ENCODE results near the gene MRLN.

DNA sequence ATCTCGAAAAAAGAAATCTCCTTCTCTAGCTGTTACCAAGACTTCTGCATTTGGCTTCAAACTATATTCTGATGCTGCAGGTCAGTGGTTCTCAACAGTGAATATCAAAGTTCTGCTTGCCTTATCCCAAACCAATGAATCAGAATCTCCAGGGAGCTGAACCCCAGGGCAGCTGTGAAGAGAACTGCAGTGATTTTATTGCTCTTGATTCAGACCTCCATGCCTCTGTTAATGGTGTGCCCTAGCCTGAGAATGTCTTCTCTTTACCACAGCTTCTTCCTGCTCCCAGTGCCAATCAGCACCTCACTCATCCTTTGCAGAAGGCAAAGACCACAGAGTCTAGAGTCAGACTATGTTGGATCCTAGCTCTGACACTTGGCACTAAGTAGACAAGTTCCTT is 46.2 kb upstream of the MRLN start:
- TF ChIP-seq, protein P1, sequence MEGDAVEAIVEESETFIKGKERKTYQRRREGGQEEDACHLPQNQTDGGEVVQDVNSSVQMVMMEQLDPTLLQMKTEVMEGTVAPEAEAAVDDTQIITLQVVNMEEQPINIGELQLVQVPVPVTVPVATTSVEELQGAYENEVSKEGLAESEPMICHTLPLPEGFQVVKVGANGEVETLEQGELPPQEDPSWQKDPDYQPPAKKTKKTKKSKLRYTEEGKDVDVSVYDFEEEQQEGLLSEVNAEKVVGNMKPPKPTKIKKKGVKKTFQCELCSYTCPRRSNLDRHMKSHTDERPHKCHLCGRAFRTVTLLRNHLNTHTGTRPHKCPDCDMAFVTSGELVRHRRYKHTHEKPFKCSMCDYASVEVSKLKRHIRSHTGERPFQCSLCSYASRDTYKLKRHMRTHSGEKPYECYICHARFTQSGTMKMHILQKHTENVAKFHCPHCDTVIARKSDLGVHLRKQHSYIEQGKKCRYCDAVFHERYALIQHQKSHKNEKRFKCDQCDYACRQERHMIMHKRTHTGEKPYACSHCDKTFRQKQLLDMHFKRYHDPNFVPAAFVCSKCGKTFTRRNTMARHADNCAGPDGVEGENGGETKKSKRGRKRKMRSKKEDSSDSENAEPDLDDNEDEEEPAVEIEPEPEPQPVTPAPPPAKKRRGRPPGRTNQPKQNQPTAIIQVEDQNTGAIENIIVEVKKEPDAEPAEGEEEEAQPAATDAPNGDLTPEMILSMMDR (IDR thresholded peaks at IDR 0.05): no peak
- TF ChIP-seq POLR2A (IDR thresholded peaks at IDR 0.05): no peak
